NCI-H82 (cell line): Measurements from ENCODE around the gene VCPKMT.

ENCODE experiments used
- DNase-seq: peaks from one replicate; lab custom pipeline; 2025; lab: John Stamatoyannopoulos, UW

The VCPKMT gene

DNA sequence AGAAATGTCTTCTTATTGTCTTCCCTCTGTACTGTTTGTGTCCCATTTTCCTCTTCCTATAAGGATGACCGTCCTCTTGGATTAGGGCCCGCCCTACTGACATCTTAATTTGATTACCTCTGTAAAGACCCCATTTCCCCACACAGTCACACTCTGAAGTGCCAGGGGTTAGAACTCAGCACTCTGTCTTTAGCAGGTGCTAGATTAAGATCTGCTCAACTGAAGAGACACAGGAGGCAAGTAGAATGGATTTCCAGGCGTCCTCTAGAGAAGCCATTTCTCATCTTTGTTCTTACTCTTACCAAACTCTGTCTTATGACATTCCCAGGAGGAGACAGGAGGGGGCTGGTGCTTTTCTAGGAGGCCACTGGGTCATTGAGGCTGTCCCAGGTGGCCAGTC, 50.8 kb downstream of the VCPKMT start:
- DNase-seq: no peak

DNA sequence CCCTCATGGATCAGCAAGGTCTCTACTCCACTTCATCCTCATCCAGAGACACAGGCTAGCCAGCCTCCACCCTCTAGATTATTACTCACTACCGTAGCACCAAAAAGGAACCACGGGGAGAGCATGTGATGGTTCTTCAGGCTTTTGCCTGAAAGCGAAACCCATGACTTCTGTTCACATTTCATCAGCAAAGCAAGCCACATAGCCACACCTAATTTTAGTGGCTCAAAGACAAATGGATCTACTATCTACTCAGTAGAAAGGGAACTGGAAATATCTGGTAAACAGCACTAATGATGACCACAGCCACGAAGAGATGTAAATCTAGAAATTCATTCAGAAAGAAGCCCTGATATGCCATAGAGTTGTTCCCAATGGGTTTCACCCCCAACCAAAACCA, 51.4 kb downstream of the VCPKMT start:
- DNase-seq: no peak

DNA sequence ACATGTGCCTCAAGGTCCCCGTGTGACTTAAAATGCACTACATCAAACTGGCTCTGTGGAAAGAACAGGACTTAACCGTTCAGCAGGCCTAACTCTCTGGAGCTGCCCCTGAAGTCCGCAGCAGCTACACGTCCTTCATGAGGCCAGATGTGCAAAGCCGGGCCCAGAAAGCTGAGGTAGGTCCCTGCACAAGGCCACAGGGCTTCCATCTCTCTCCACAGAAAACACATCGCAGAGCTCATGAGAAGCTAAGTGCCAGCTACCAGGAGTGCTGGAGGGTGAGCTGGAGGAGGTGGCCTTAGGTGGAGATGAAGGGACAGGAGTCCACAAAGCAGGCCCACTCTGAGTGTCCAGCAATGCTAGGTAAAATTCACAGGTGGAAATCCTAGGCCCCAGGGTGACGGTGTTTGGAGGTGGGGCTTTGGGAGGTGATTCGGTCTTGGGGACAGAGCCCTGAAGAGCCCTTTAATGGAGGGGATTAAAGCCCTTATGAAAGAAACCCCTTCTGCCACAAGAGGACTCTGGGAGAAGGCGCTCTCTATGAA, 52.4 kb downstream of the VCPKMT start:
- peak; percentile 1 for DNase-seq

DNA sequence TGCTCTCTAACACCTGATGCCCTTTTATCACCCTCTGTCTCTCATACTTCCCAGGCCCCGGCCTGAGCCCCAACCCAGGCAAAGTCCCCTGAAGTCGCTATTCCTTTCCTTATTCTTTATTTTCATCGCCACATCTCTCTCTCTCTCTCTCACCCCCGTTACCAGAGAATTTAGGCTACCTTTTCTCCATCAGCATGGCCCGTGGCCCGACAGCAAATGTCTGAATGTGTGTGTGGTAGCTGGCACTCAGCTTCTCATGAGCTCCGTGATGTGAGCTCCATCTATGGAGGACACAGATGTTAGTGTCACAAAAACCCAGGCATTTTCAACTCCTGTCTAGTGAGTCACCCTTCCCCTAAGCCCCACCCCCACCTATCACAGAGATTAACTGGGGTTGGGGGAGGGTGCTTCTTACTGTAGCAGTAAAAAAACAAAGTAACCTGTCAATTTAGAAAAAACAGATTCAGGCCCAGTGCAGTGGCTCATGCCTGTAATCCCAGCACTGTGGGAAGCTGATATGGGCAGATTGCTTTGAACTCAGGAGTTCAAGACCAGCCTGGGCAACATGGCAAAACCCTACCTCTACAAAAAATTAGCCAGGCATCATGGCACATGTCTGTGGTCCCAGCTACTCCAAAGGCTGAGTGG, 53.8 kb downstream of the VCPKMT start:
- DNase-seq: peak; percentile 83

DNA sequence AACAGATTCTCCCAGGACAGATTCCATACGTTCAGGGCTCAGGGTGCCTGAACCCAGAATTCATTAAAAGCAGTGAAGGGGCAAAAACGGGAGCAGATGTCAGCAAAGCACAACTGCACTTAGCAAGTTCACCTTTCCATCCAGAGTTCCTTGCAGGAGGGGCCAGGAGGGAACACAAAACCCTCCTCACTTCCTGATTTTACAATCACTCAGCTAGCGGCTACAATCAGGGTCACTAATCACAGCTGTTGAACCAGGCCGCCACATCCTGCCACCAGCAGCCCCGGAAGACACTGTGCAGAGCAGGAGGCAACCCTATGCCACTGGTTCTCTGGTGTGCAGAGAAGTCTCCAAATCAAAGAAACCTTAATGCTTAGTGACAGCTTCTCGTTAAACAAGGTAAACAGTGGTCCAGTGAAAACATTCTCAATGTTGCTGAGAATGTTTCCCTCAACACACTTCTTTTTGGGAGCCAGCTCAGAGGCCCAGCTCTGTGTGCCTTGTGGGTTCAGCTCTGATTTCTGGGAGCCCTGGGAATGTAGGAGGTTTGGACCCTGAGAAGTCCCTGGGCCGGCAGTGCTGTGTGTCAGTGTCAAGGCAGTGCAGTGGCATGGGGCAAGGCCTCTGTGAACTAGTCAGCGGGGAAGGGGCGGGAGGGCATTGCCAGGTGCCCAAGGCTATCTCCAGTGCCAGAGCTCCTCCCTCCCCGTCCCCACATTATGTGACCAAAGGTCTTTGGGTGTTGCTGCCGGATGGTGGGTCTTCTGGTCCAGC, 54.5 kb downstream of the VCPKMT start:
- DNase-seq: peak; percentile 12

DNA sequence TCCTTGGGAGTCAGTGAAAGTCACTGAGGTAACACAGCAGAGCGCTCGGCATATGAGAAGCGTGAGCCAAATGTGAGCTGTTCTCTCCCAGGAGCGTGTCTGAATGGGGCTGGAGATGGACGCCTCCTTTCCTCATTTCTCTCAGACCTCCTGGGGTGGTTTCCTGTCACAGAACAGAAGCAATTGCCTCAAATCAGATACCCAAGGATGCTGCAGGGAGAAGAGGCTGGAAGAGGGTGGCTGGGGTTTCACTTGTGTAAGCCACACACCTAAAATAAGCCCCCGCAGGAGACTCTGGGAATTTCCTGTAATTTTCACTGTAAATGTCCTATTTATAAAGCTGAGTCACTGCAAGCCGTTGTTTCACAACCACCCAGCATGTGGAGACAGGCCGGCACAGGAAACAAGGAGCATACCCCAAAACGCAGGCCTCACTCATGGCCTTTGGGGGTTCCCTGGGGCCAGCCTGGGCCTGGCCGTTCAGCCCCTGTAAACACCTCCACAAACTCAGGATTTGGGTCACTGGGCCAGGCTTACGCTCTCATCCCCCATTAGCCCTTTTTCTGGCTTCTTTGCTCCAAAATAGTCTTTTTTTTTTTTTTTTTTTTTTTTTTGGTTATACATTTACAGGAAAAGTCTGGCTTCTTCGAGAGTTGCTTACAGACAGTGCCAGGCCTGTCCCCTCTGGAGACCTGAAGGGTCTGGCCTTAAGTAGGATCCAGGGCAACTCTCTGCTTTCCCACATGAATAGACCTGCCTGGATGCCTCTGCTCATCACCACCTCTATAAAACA, 55.3 kb downstream of the VCPKMT start:
- DNase-seq: peak; percentile 13

DNA sequence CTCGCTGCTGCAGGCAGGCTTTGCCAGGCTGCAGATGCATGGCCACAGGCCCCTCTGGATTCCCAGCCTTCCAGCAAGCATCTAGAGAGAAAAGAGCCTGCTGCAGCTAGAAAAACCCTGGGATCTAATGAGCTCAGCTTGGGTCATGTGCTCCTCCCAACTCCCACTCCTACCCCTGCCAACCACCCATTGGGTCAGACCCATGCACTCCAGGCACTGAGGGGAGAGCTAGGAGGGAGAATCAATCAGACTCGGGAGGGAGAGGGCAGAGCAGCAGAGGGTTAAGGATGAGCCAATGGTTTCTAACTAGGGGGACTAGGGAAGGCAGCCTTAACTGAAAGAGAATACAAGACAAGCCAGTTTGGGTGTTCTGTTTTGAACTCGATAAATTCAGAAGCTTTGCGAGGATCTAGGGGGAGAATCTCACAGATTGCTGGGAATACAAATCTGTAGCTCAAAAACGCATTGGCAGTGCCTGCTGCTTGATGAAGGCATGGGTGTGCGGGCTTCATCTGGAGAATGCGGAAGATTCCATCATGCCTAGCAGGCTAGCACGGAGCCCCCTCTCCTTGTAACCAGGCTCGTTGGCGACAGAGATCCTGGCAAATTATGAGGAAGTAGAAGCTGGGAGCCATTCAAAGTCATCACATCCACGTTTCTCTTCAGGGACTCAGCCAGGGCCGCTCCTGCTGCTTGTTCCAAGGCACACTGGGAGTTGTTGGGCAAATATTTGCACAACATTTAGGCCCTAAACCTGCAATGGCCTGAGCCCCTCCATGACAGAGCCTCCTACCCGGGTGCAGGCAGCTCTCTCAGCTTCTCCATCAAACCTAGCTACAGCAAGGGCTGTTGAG, 56.4 kb downstream of the VCPKMT start:
- DNase-seq: peak; percentile 3
